Liver (tissue), 9 donors: Measurements from ENCODE around the gene PSMA5. TPM values are rescaled to one million over a fixed set of nuclear protein-coding genes. Genes with fewer than 3 reads are reported as not detected.

Experiments
- DNase-seq: peaks from one replicate; pipeline ENCODE4 v3.0.0-alpha.2; 2017; ENCODE audit warnings: low spot score
- H3K27ac ChIP-seq, 2 donors: one replicate each; pipeline ENCODE4 v1.7.0; 2013; ENCODE audit warnings: inconsistent platforms in 2 of 2, low read length in 2 of 2, control low read depth in 1 of 2, low read depth in 1 of 2, mild to moderate bottlenecking in 1 of 2
- H3K27me3 ChIP-seq, 4 donors: one replicate each; pipeline versions ENCODE4 v1.6.1 to v1.7.0; 2013; ENCODE audit warnings: low read length in 3 of 4, inconsistent platforms in 1 of 4, mild to moderate bottlenecking in 1 of 4, moderate library complexity in 1 of 4; ENCODE audit not compliant: control insufficient read depth in 4 of 4, insufficient read depth in 4 of 4
- H3K36me3 ChIP-seq, 4 donors: one replicate each; pipeline versions ENCODE4 v1.6.1 to v1.7.0; 2013; ENCODE audit warnings: low read length in 3 of 4, mild to moderate bottlenecking in 3 of 4, low read depth in 1 of 4, moderate library complexity in 1 of 4; ENCODE audit not compliant: control insufficient read depth in 4 of 4, insufficient read depth in 3 of 4
- H3K4me1 ChIP-seq, 4 donors: one replicate each; pipeline versions ENCODE4 v1.6.1 to v1.7.0; 2013; ENCODE audit warnings: low read length in 3 of 4, mild to moderate bottlenecking in 3 of 4, moderate library complexity in 1 of 4; ENCODE audit not compliant: control insufficient read depth in 4 of 4, insufficient read depth in 4 of 4
- H3K4me3 ChIP-seq, 3 donors: one replicate each; pipeline versions ENCODE4 v1.6.1 to v1.7.0; 2013; ENCODE audit warnings: low read length in 3 of 3, control low read depth in 1 of 3, low read depth in 1 of 3, mild to moderate bottlenecking in 1 of 3
- H3K9ac ChIP-seq, 2 donors: one replicate each; pipeline ENCODE4 v1.7.0; 2013; ENCODE audit warnings: low read length in 2 of 2, mild to moderate bottlenecking in 2 of 2, moderate library complexity in 2 of 2, control low read depth in 1 of 2, low read depth in 1 of 2
- H3K9me3 ChIP-seq, 4 donors: one replicate each; pipeline versions ENCODE4 v1.6.1 to v1.7.0; 2013; ENCODE audit warnings: low read length in 3 of 4; ENCODE audit not compliant: control insufficient read depth in 4 of 4
- ATF3 ChIP-seq: IDR thresholded peaks from 2 replicates; pipeline ENCODE4 v1.6.1; 2016; ENCODE audit warnings: antibody characterized with exemption
- EGR1 ChIP-seq, 2 donors: IDR thresholded peaks; 2 replicates each; pipeline ENCODE4 v1.6.1; 2016 to 2018; ENCODE audit warnings: antibody characterized with exemption in 2 of 2, low read depth in 2 of 2
- FOXA1 ChIP-seq: IDR thresholded peaks from 2 replicates; pipeline ENCODE4 v1.6.1; 2016; ENCODE audit warnings: antibody characterized with exemption
- FOXA2 ChIP-seq: IDR thresholded peaks from 2 replicates; pipeline ENCODE4 v1.6.1; 2016; ENCODE audit warnings: antibody characterized with exemption
- GABPA ChIP-seq, 2 donors: IDR thresholded peaks in 1 of 2; conservative IDR thresholded peaks in 1 of 2; 2 replicates each; pipeline ENCODE4 v1.6.1; 2016; ENCODE audit warnings: antibody characterized with exemption in 2 of 2, mild to moderate bottlenecking in 1 of 2, moderate library complexity in 1 of 2
- HNF4A ChIP-seq, 2 donors: conservative IDR thresholded peaks; 2 replicates each; pipeline ENCODE4 v1.6.1; 2016; ENCODE audit warnings: antibody characterized with exemption in 2 of 2, mild to moderate bottlenecking in 2 of 2
- HNF4G ChIP-seq: IDR thresholded peaks from 2 replicates; pipeline ENCODE4 v1.6.1; 2016; ENCODE audit warnings: antibody characterized with exemption
- JUND ChIP-seq, 2 donors: IDR thresholded peaks; 2 replicates each; pipeline ENCODE4 v1.6.1; 2016; ENCODE audit warnings: antibody characterized with exemption in 2 of 2
- MAX ChIP-seq: IDR thresholded peaks from 2 replicates; pipeline ENCODE4 v1.6.1; 2016; ENCODE audit warnings: antibody characterized with exemption
- NR2F2 ChIP-seq: IDR thresholded peaks from 2 replicates; pipeline ENCODE4 v1.6.1; 2016; ENCODE audit warnings: antibody characterized with exemption
- RAD21 ChIP-seq, 2 donors: IDR thresholded peaks; 2 replicates each; pipeline ENCODE4 v1.6.1; 2016; ENCODE audit warnings: antibody characterized with exemption in 2 of 2, mild to moderate bottlenecking in 2 of 2
- RXRA ChIP-seq, 2 donors: IDR thresholded peaks; 2 replicates each; pipeline ENCODE4 v1.6.1; 2017 to 2018; ENCODE audit warnings: antibody characterized with exemption in 2 of 2, mild to moderate bottlenecking in 1 of 2
- SP1 ChIP-seq: IDR thresholded peaks from 2 replicates; pipeline ENCODE4 v1.6.1; 2018; ENCODE audit warnings: antibody characterized with exemption, mild to moderate bottlenecking
- TAF1 ChIP-seq: conservative IDR thresholded peaks from 2 replicates; pipeline ENCODE4 v1.6.1; 2016; ENCODE audit warnings: antibody characterized with exemption, mild to moderate bottlenecking
- YY1 ChIP-seq: IDR thresholded peaks from 2 replicates; pipeline ENCODE4 v1.6.1; 2016; ENCODE audit warnings: antibody characterized with exemption, mild to moderate bottlenecking
- ZBTB33 ChIP-seq: IDR thresholded peaks from 2 replicates; pipeline ENCODE4 v1.6.1; 2016; ENCODE audit warnings: antibody characterized with exemption
- WGBS: extraction: QIAGEN DNeasy Blood & Tissue Kit; methylation state at CpG from one replicate; pipeline ENCODE4 v1.1.7; 2013; 5-methylcytosine and 5-hydroxymethylcytosine counted together
- polyA plus RNA-seq, 2 donors: library from polyadenylated mRNA; stranded (reverse) in 1 of 2; unstranded in 1 of 2; fragments of 200-250 nt in 1 of 2; fragments of >200 nt in 1 of 2; fragmentation: Nextera tagmentation in 1 of 2; extraction: Ambion mirVana in 1 of 2; gene quantifications; one replicate each; pipeline versions ENCODE4 v1.2.1 to v1.2.3, GENCODE V29; 2013 to 2015
- total RNA-seq, 2 donors: library from RNA; depleted of rRNA; stranded (reverse); fragments of >200 nt; gene quantifications; one replicate each; pipeline ENCODE4 v1.2.3, GENCODE V29; 2014
- TF ChIP-seq, protein P1 (sequence below): IDR thresholded peaks from 2 replicates; pipeline ENCODE4 v1.6.1; 2016; ENCODE audit warnings: antibody characterized with exemption, mild to moderate bottlenecking
- TF ChIP-seq, protein P2 (sequence below): fragments of 150-350 bp; IDR thresholded peaks from 2 replicates; pipeline ENCODE4 v1.5.1; 2017; ENCODE audit warnings: improper control_type of control experiment, low read depth, low read length; ENCODE audit not compliant: missing input control
- donor health status: healthy.
- donor health status: healthy.
- donor health status: healthy.
- donor health status: healthy.
- donor health status: healthy.

PSMA5 gene
- total and polyA plus RNA-seq, 4 donors: 26.3 to 88.6 (median 67.9) TPM

- WGBS: 36% methylated on average over 2 of the region's 2 CpGs
- no peak overlapping the region for H3K9ac ChIP-seq
- no peaks in the 10 kb centered on the region for H3K9me3 ChIP-seq
- H3K4me3 ChIP-seq: no peak overlapping the region
- peaks cover 0 to 9% (median 2%) of the 10 kb centered on the region in 4 donors for H3K4me1 ChIP-seq
- TF ChIP-seq ATF3: no peak
- TF ChIP-seq EGR1 (IDR thresholded peaks at IDR 0.05; ENCODE audit: low read depth in 2 of 2): no peak
- no peak for TF ChIP-seq ZBTB33
- TF ChIP-seq FOXA1: no peak
- TF ChIP-seq YY1: no peak
- no peak for TF ChIP-seq JUND (IDR thresholded peaks at IDR 0.05)
- no peak for TF ChIP-seq GABPA (IDR thresholded peaks at IDR 0.05 in 1 of 2, conservative IDR thresholded peaks at IDR 0.05 in 1 of 2)
- TF ChIP-seq TAF1: no peak
- no peak for TF ChIP-seq SP1
- no peak for TF ChIP-seq HNF4G
- TF ChIP-seq, protein P1, sequence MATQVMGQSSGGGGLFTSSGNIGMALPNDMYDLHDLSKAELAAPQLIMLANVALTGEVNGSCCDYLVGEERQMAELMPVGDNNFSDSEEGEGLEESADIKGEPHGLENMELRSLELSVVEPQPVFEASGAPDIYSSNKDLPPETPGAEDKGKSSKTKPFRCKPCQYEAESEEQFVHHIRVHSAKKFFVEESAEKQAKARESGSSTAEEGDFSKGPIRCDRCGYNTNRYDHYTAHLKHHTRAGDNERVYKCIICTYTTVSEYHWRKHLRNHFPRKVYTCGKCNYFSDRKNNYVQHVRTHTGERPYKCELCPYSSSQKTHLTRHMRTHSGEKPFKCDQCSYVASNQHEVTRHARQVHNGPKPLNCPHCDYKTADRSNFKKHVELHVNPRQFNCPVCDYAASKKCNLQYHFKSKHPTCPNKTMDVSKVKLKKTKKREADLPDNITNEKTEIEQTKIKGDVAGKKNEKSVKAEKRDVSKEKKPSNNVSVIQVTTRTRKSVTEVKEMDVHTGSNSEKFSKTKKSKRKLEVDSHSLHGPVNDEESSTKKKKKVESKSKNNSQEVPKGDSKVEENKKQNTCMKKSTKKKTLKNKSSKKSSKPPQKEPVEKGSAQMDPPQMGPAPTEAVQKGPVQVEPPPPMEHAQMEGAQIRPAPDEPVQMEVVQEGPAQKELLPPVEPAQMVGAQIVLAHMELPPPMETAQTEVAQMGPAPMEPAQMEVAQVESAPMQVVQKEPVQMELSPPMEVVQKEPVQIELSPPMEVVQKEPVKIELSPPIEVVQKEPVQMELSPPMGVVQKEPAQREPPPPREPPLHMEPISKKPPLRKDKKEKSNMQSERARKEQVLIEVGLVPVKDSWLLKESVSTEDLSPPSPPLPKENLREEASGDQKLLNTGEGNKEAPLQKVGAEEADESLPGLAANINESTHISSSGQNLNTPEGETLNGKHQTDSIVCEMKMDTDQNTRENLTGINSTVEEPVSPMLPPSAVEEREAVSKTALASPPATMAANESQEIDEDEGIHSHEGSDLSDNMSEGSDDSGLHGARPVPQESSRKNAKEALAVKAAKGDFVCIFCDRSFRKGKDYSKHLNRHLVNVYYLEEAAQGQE: no peak
- no peak for TF ChIP-seq HNF4A (conservative IDR thresholded peaks at IDR 0.05)
- TF ChIP-seq, protein P2, sequence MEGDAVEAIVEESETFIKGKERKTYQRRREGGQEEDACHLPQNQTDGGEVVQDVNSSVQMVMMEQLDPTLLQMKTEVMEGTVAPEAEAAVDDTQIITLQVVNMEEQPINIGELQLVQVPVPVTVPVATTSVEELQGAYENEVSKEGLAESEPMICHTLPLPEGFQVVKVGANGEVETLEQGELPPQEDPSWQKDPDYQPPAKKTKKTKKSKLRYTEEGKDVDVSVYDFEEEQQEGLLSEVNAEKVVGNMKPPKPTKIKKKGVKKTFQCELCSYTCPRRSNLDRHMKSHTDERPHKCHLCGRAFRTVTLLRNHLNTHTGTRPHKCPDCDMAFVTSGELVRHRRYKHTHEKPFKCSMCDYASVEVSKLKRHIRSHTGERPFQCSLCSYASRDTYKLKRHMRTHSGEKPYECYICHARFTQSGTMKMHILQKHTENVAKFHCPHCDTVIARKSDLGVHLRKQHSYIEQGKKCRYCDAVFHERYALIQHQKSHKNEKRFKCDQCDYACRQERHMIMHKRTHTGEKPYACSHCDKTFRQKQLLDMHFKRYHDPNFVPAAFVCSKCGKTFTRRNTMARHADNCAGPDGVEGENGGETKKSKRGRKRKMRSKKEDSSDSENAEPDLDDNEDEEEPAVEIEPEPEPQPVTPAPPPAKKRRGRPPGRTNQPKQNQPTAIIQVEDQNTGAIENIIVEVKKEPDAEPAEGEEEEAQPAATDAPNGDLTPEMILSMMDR: no peak
- no peak for TF ChIP-seq RXRA (IDR thresholded peaks at IDR 0.05)
- no peak for TF ChIP-seq FOXA2
- no peak for TF ChIP-seq MAX
- no peak for TF ChIP-seq NR2F2
- no peak overlapping the region for H3K27ac ChIP-seq
- no peaks in the 10 kb centered on the region for H3K36me3 ChIP-seq
- H3K27me3 ChIP-seq: peaks cover 0 to 3% (median 0%) of the 10 kb centered on the region in 4 donors
- no peak for DNase-seq
Observed at GRCh38 chr1:109468903-109469302, 42.7 kb upstream of the PSMA5 start.

DNA sequence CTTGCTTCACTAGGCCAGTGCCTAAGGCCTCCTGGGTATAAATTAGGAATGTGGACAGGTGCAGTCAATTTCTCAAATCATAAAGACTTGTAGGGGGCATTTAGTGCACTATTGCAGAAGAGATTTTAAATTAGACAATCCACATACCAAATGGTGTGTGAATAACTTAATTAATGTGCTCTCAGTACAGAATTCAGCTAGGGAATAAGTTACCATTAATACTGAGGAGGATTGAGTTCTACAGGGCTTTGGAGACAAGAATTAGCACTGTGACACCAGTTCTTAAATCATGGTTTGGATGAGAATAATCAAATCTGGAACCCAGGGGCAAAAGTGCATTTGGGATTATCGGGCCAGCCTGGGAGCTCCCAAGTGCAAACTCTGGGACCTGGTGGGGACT lies 41.8 kb upstream of the PSMA5 start:
- 89% methylated on average over 1 of the region's 1 CpG for WGBS
- no peak overlapping the region for H3K9ac ChIP-seq
- peaks cover 0 to 3% (median 0%) of the 10 kb centered on the region in 4 donors for H3K27me3 ChIP-seq
- H3K4me1 ChIP-seq: peaks cover 0 to 9% (median 2%) of the 10 kb centered on the region in 4 donors
- H3K36me3 ChIP-seq: no peaks in the 10 kb centered on the region
- H3K9me3 ChIP-seq: no peaks in the 10 kb centered on the region
- no peak overlapping the region for H3K4me3 ChIP-seq
- DNase-seq: no peak
- H3K27ac ChIP-seq: no peak overlapping the region
- TF ChIP-seq FOXA1 (no peak), ZBTB33 (no peak), EGR1 (IDR thresholded peaks at IDR 0.05; ENCODE audit: low read depth in 2 of 2) (no peak), RAD21 (IDR thresholded peaks at IDR 0.05) (no peak), JUND (IDR thresholded peaks at IDR 0.05) (no peak), SP1 (no peak), ATF3 (no peak), TAF1 (no peak), RXRA (IDR thresholded peaks at IDR 0.05) (no peak)
- TF ChIP-seq, protein P1: no peak
